A549 (cell line): ENCODE measurements around the gene CGB3.

ENCODE experiments used
- CTCF ChIP-seq: fragments of >200 bp; sonication (Bioruptor Twin); formaldehyde crosslinking; IDR thresholded peaks from 3 replicates; pipeline ENCODE4 v1.5.1; 2016
- EP300 ChIP-seq, 2 experiments: fragments of >200 bp; sonication (Bioruptor Twin); formaldehyde crosslinking; IDR thresholded peaks; 2 replicates in 1 of 2; 3 replicates in 1 of 2; pipeline ENCODE4 v1.6.1; 2016 to 2017
- FOSL2 ChIP-seq, 2 experiments: fragments of 450-650 bp in 1 of 2; fragments of >200 bp in 1 of 2; sonication (Bioruptor Twin) in 1 of 2; formaldehyde crosslinking; IDR thresholded peaks; 2 replicates each; pipeline versions ENCODE4 v1.5.0 to v1.6.1; 2016 to 2020; ENCODE audit warnings: mild to moderate bottlenecking in 1 of 2, moderate library complexity in 1 of 2
- FOXS1 ChIP-seq: fragments of 250-450 bp; sonication (Bioruptor Pico); IDR thresholded peaks from 2 replicates; pipeline ENCODE4 v1.5.0; 2020; ENCODE audit warnings: mild to moderate bottlenecking, moderate library complexity
- HDAC2 ChIP-seq: fragments of 200-600 bp; sonication (generic); IDR thresholded peaks from 2 replicates; pipeline ENCODE4 v1.6.1; 2016
- JUNB ChIP-seq: fragments of >200 bp; sonication (Bioruptor Twin); formaldehyde crosslinking; IDR thresholded peaks from 2 replicates; pipeline ENCODE4 v1.6.1; 2016
- KDM1A ChIP-seq: fragments of 200-600 bp; sonication (generic); IDR thresholded peaks from 2 replicates; pipeline ENCODE4 v1.6.1; 2016; ENCODE audit warnings: low read depth, mild to moderate bottlenecking
- MAX ChIP-seq: IDR thresholded peaks from 2 replicates; pipeline ENCODE4 v1.6.1; 2012
- POLR2A ChIP-seq: IDR thresholded peaks from 2 replicates; pipeline ENCODE4 v1.6.1; 2012; ENCODE audit warnings: mild to moderate bottlenecking, low read length
- RAD21 ChIP-seq, 2 experiments: fragments of >200 bp in 1 of 2; sonication (Bioruptor Twin) in 1 of 2; formaldehyde crosslinking in 1 of 2; IDR thresholded peaks in 1 of 2; conservative IDR thresholded peaks in 1 of 2; 2 replicates in 1 of 2; 3 replicates in 1 of 2; pipeline ENCODE4 v1.6.1; 2012 to 2018; ENCODE audit warnings: inconsistent platforms in 1 of 2
- REST ChIP-seq: fragments of 200-600 bp; sonication (generic); IDR thresholded peaks from 2 replicates; pipeline ENCODE4 v1.6.1; 2016; ENCODE audit warnings: antibody characterized with exemption, mild to moderate bottlenecking, moderate library complexity
- SMC3 ChIP-seq: fragments of >200 bp; sonication (Bioruptor Twin); formaldehyde crosslinking; IDR thresholded peaks from 3 replicates; pipeline ENCODE4 v1.6.1; 2018; ENCODE audit warnings: inconsistent platforms
- SREBF2 ChIP-seq: fragments of 450-650 bp; IDR thresholded peaks from 2 replicates; pipeline ENCODE4 v1.6.1; 2014; ENCODE audit warnings: mild to moderate bottlenecking, moderate library complexity
- TP53 ChIP-seq: fragments of 250-450 bp; sonication (Bioruptor Pico); IDR thresholded peaks from 2 replicates; pipeline ENCODE4 v1.5.0; 2021; ENCODE audit warnings: mild to moderate bottlenecking, moderate library complexity

- TF ChIP-seq CTCF (no peak), FOXS1 (CRISPR knock-in tag) (no peak), EP300 (IDR thresholded peaks at IDR 0.05) (no peak), REST (no peak), RAD21 (conservative IDR thresholded peaks at IDR 0.05 in 1 of 2, IDR thresholded peaks at IDR 0.05 in 1 of 2) (no peak), POLR2A (no peak), SMC3 (no peak), KDM1A (no peak), MAX (no peak), JUNB (no peak), HDAC2 (no peak), TP53 (CRISPR knock-in tag) (no peak), FOSL2 (IDR thresholded peaks at IDR 0.05) (no peak), FOSL2 (CRISPR knock-in tag; IDR thresholded peaks at IDR 0.05) (no peak), SREBF2 (no peak)
Observed at GRCh38 chr19:49004964-49005614, 19.0 kb downstream of the CGB3 start.
